Neural crest cell (in vitro differentiated cells): ENCODE data around the gene MAN2B1. TPM values are rescaled to one million over a fixed set of nuclear protein-coding genes. Genes with fewer than 3 reads are reported as not detected.
"Not testable (repeated sequence)": the region's sequence is repeated elsewhere in the genome, so short reads cannot be mapped to it uniquely, and the experiment has no call there.

Source experiments
- DNase-seq: peaks from one replicate; pipeline ENCODE4 v3.0.0; 2021; ENCODE audit warnings: low read depth, mixed read lengths, low spot score
- H3K27ac Mint-ChIP-seq: one replicate; pipeline ENCODE4 v1.8.0; 2021; ENCODE audit warnings: mild to moderate bottlenecking, mixed read lengths; ENCODE audit not compliant: unreplicated experiment
- H3K27me3 Mint-ChIP-seq: 2 replicates; pipeline ENCODE4 v1.8.0; 2021; ENCODE audit warnings: low read depth, mild to moderate bottlenecking, mixed read lengths
- H3K36me3 Mint-ChIP-seq: 2 replicates; pipeline ENCODE4 v1.8.0; 2021; ENCODE audit warnings: low read depth, mild to moderate bottlenecking, mixed read lengths
- H3K4me1 Mint-ChIP-seq: 2 replicates; pipeline ENCODE4 v1.8.0; 2021; ENCODE audit warnings: mixed read lengths
- H3K4me3 Mint-ChIP-seq: one replicate; pipeline ENCODE4 v1.8.0; 2021; ENCODE audit warnings: mild to moderate bottlenecking, mixed read lengths
- H3K9me3 Mint-ChIP-seq: 2 replicates; pipeline ENCODE4 v1.8.0; 2021; ENCODE audit warnings: mixed read lengths
- CTCF ChIP-seq: fragments of 200-600 bp; sonication (generic); conservative IDR thresholded peaks from 2 replicates; pipeline ENCODE4 v1.5.0; 2021; ENCODE audit warnings: antibody characterized with exemption, mild to moderate bottlenecking
- total RNA-seq: library from RNA; stranded (reverse); gene quantifications from 2 replicates; pipeline ENCODE4 v1.2.1, GENCODE V29; 2021

MAN2B1 gene
- total RNA-seq, 1 donor from 2014 or later, result 103 TPM

- no peak overlapping the region for H3K27ac Mint-ChIP-seq
- no peaks in the 10 kb centered on the region for H3K27me3 Mint-ChIP-seq
- H3K36me3 Mint-ChIP-seq, result no peaks in the 10 kb centered on the region
- H3K4me3 Mint-ChIP-seq, result no peak overlapping the region
- no peak for TF ChIP-seq CTCF
- no peaks in the 10 kb centered on the region for H3K9me3 Mint-ChIP-seq
- no peak for DNase-seq
- no peaks in the 10 kb centered on the region for H3K4me1 Mint-ChIP-seq
Measured at GRCh38 chr19:12689012-12689411, 22.5 kb upstream of the MAN2B1 start.

- no peak within 1 kb of the TSS for H3K4me3 Mint-ChIP-seq
- TF ChIP-seq CTCF, result no peak
- no peaks in the 10 kb centered on the region for H3K9me3 Mint-ChIP-seq
- H3K36me3 Mint-ChIP-seq, result no peaks in the 10 kb centered on the region
- H3K4me1 Mint-ChIP-seq, result no peaks in the 10 kb centered on the region
- no peaks in the 10 kb centered on the region for H3K27me3 Mint-ChIP-seq
- DNase-seq, result no peak
- H3K27ac Mint-ChIP-seq, result no peak within 1 kb of the TSS
Measured at GRCh38 chr19:12687496-12688196, 21.1 kb upstream of the MAN2B1 start, which contains the start of gene GNG14. Gene GNG14 (plus strand): TSS chr19:12687998. CDS start chr19:12688049, 51 bp downstream.

- H3K4me1 Mint-ChIP-seq, result peaks cover 7% of the 10 kb centered on the region
- no peak for DNase-seq
- H3K4me3 Mint-ChIP-seq, result peak overlapping the region; percentile 1
- H3K27me3 Mint-ChIP-seq, result peaks cover 5% of the 10 kb centered on the region
- H3K27ac Mint-ChIP-seq, result peak overlapping the region; percentile 31
- H3K9me3 Mint-ChIP-seq, result no peaks in the 10 kb centered on the region
- TF ChIP-seq CTCF, result no peak
- peaks cover 5% of the 10 kb centered on the region for H3K36me3 Mint-ChIP-seq
Measured at GRCh38 chr19:12685831-12686230, 19.3 kb upstream of the MAN2B1 start.

- peak; percentile 1 for TF ChIP-seq CTCF
- Mint-ChIP-seq H3K27ac (peak within 1 kb of the TSS; percentile 97), H3K4me1 (peaks cover 14% of the 10 kb centered on the region), H3K36me3 (peaks cover 12% of the 10 kb centered on the region), H3K9me3 (no peaks in the 10 kb centered on the region), H3K27me3 (peaks cover 6% of the 10 kb centered on the region), H3K4me3 (peak within 1 kb of the TSS; percentile 96)
- peak; percentile 77 for DNase-seq
Measured at GRCh38 chr19:12681074-12681987, 14.8 kb upstream of the MAN2B1 start, which contains the start of gene DHPS. Gene DHPS (minus strand): TSS chr19:12681880. CDS start chr19:12681766, 114 bp downstream.

- Mint-ChIP-seq H3K27ac (no peak overlapping the region), H3K36me3 (peaks cover 14% of the 10 kb centered on the region), H3K27me3 (peaks cover 7% of the 10 kb centered on the region), H3K4me3 (peak overlapping the region; percentile 70), H3K9me3 (no peaks in the 10 kb centered on the region), H3K4me1 (peaks cover 16% of the 10 kb centered on the region)
- TF ChIP-seq CTCF, result no peak
- no peak for DNase-seq
Measured at GRCh38 chr19:12680034-12680433, 13.5 kb upstream of the MAN2B1 start.

- Mint-ChIP-seq H3K36me3 (peaks cover 17% of the 10 kb centered on the region), H3K4me1 (peaks cover 16% of the 10 kb centered on the region)
- H3K27ac Mint-ChIP-seq, DNase-seq, H3K27me3 Mint-ChIP-seq, H3K9me3 Mint-ChIP-seq, H3K4me3 Mint-ChIP-seq: not testable (repeated sequence)
Measured at GRCh38 chr19:12678039-12678438, 11.5 kb upstream of the MAN2B1 start.
